HepG2 (cell line): ENCODE data around the gene RETREG2. TPM values are rescaled to one million over a fixed set of nuclear protein-coding genes. Genes with fewer than 3 reads are reported as not detected.

Experiments
- CEBPG ChIP-seq: IDR thresholded peaks from 2 replicates; pipeline ENCODE4 v1.6.1; 2016
- HNF1A ChIP-seq, 2 experiments: sonication (generic) in 1 of 2; formaldehyde crosslinking in 1 of 2; IDR thresholded peaks; 2 replicates each; pipeline versions ENCODE4 v1.4.0 to v1.6.1; 2016 to 2020; ENCODE audit warnings: borderline replicate concordance in 1 of 2, low read depth in 1 of 2, mild to moderate bottlenecking in 1 of 2, missing genetic modification reagents in 1 of 2
- HNRNPK ChIP-seq: fragments of 200-400 bp; formaldehyde crosslinking; IDR thresholded peaks from 2 replicates; pipeline ENCODE4 v1.6.1; 2018; ENCODE audit warnings: low read length, low read depth, moderate library complexity, mild to moderate bottlenecking; ENCODE audit not compliant: poor library complexity, severe bottlenecking
- MED1 ChIP-seq: sonication (generic); formaldehyde crosslinking; IDR thresholded peaks from 2 replicates; pipeline ENCODE4 v1.4.0; 2020; ENCODE audit warnings: missing genetic modification reagents
- NCOA1 ChIP-seq: sonication (generic); formaldehyde crosslinking; IDR thresholded peaks from 2 replicates; pipeline ENCODE4 v1.9.0; 2021; ENCODE audit warnings: missing genetic modification reagents
- PPARG ChIP-seq: conservative IDR thresholded peaks from 2 replicates; pipeline ENCODE4 v1.6.1; 2016; ENCODE audit warnings: missing biosample characterization, missing genetic modification reagents
- RXRA ChIP-seq: sonication (generic); formaldehyde crosslinking; IDR thresholded peaks from 2 replicates; pipeline ENCODE4 v1.5.1; 2020; ENCODE audit warnings: missing genetic modification reagents
- SMAD3 ChIP-seq: sonication (generic); formaldehyde crosslinking; IDR thresholded peaks from 2 replicates; pipeline ENCODE4 v1.4.0; 2020; ENCODE audit warnings: missing genetic modification reagents
- SP2 ChIP-seq: sonication (generic); formaldehyde crosslinking; IDR thresholded peaks from 2 replicates; pipeline ENCODE4 v1.5.1; 2020; ENCODE audit warnings: mild to moderate bottlenecking, missing genetic modification reagents
- TFDP2 ChIP-seq: sonication (generic); formaldehyde crosslinking; IDR thresholded peaks from 2 replicates; pipeline ENCODE4 v1.4.0; 2020; ENCODE audit warnings: missing genetic modification reagents
- YEATS4 ChIP-seq: sonication (generic); formaldehyde crosslinking; IDR thresholded peaks from 2 replicates; pipeline ENCODE4 v1.4.0; 2020; ENCODE audit warnings: missing genetic modification reagents, borderline replicate concordance
- YY1 ChIP-seq: IDR thresholded peaks from 2 replicates; pipeline ENCODE4 v1.6.1; 2011; ENCODE audit warnings: low read length, low read depth, moderate library complexity, mild to moderate bottlenecking; ENCODE audit not compliant: insufficient read depth, insufficient replicate concordance
- ZNF17 ChIP-seq: sonication (generic); formaldehyde crosslinking; IDR thresholded peaks from 2 replicates; pipeline ENCODE4 v1.5.0; 2020; ENCODE audit warnings: mild to moderate bottlenecking, missing genetic modification reagents
- ZNF232 ChIP-seq: sonication (generic); formaldehyde crosslinking; IDR thresholded peaks from 2 replicates; pipeline ENCODE4 v1.4.0; 2020; ENCODE audit warnings: missing genetic modification reagents, borderline replicate concordance
- ZNF414 ChIP-seq: sonication (generic); formaldehyde crosslinking; IDR thresholded peaks from 2 replicates; pipeline ENCODE4 v1.5.0; 2020; ENCODE audit warnings: missing genetic modification reagents
- ZNF580 ChIP-seq: IDR thresholded peaks from 2 replicates; pipeline ENCODE4 v1.6.1; 2016; ENCODE audit warnings: low read depth, borderline replicate concordance
- ZSCAN25 ChIP-seq: sonication (generic); formaldehyde crosslinking; IDR thresholded peaks from 2 replicates; pipeline ENCODE4 v1.8.0; 2022; ENCODE audit warnings: mild to moderate bottlenecking, missing genetic modification reagents
- polyA plus RNA-seq, 8 experiments: library from polyadenylated mRNA; depleted of rRNA in 3 of 8; stranded (reverse) in 7 of 8; unstranded in 1 of 8; fragments of >200 nt; fragmentation: Illumina TruSeq in 4 of 8; extraction: Trizol in 4 of 8; gene quantifications; 2 replicates each; pipeline versions ENCODE4 v1.2.1 to v1.2.3, GENCODE V29; 2011 to 2016; ENCODE audit warnings: low read depth in 4 of 8, missing spikeins in 1 of 8, mixed read lengths in 1 of 8; ENCODE audit not compliant: insufficient read depth in 1 of 8
- total RNA-seq, 5 experiments: library from RNA; depleted of rRNA; stranded (reverse); fragments of >200 nt; fragmentation: Illumina TruSeq; extraction: Trizol; gene quantifications; 2 replicates each; pipeline ENCODE4 v1.2.3, GENCODE V29; 2016; ENCODE audit warnings: low read depth in 1 of 5
- TF ChIP-seq, protein P1 (sequence below), 2 experiments: IDR thresholded peaks; 2 replicates each; pipeline ENCODE4 v1.6.1; 2011 to 2012; ENCODE audit warnings: low read length in 2 of 2, borderline replicate concordance in 1 of 2, low read depth in 1 of 2, mild to moderate bottlenecking in 1 of 2, moderate library complexity in 1 of 2

RETREG2 gene
- total and polyA plus RNA-seq, 2 of the 13 experiments (the other 11 are each of a cell fraction or from before 2014, with no cell fraction given), result 86.0 to 134 TPM

GRCh38 chr2:219207884-219208740 lies 30.0 kb downstream of the RETREG2 start (continued):
- no peak for TF ChIP-seq SP2 (CRISPR knock-in tag)
- TF ChIP-seq NCOA1 (CRISPR knock-in tag), result no peak
- TF ChIP-seq YY1, result no peak
- TF ChIP-seq ZSCAN25 (CRISPR knock-in tag), result peak; percentile 81
- peak; percentile 73; the same call in 1 of the 2 replicates for TF ChIP-seq CEBPG (CRISPR knock-in tag)
- peak; percentile 33; the same call in 1 of the 2 replicates for TF ChIP-seq TFDP2 (CRISPR knock-in tag)
- TF ChIP-seq, protein P1, sequence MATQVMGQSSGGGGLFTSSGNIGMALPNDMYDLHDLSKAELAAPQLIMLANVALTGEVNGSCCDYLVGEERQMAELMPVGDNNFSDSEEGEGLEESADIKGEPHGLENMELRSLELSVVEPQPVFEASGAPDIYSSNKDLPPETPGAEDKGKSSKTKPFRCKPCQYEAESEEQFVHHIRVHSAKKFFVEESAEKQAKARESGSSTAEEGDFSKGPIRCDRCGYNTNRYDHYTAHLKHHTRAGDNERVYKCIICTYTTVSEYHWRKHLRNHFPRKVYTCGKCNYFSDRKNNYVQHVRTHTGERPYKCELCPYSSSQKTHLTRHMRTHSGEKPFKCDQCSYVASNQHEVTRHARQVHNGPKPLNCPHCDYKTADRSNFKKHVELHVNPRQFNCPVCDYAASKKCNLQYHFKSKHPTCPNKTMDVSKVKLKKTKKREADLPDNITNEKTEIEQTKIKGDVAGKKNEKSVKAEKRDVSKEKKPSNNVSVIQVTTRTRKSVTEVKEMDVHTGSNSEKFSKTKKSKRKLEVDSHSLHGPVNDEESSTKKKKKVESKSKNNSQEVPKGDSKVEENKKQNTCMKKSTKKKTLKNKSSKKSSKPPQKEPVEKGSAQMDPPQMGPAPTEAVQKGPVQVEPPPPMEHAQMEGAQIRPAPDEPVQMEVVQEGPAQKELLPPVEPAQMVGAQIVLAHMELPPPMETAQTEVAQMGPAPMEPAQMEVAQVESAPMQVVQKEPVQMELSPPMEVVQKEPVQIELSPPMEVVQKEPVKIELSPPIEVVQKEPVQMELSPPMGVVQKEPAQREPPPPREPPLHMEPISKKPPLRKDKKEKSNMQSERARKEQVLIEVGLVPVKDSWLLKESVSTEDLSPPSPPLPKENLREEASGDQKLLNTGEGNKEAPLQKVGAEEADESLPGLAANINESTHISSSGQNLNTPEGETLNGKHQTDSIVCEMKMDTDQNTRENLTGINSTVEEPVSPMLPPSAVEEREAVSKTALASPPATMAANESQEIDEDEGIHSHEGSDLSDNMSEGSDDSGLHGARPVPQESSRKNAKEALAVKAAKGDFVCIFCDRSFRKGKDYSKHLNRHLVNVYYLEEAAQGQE (IDR thresholded peaks at IDR 0.05; ENCODE audit: borderline replicate concordance in 1 of 2, low read depth in 1 of 2, low read length in 2 of 2), result peak in 1 of 2 experiments; percentile 37; a peak in 1 of 4 replicates
- no peak; the same call in 1 of the 2 replicates for TF ChIP-seq ZNF232 (CRISPR knock-in tag)
- TF ChIP-seq HNRNPK, result no peak
- TF ChIP-seq ZNF17, result no peak
- peak; percentile 82; the same call in 1 of the 2 replicates for TF ChIP-seq RXRA (CRISPR knock-in tag)
- peak; percentile 88 for TF ChIP-seq PPARG (CRISPR knock-in tag)
- no peak for TF ChIP-seq YEATS4 (CRISPR knock-in tag)
- TF ChIP-seq HNF1A (IDR thresholded peaks at IDR 0.05; ENCODE audit: low read depth), result no peak; the same call in none of the 2 replicates
- TF ChIP-seq HNF1A (CRISPR knock-in tag; IDR thresholded peaks at IDR 0.05; ENCODE audit: borderline replicate concordance), result no peak; the same call in 1 of the 2 replicates
- TF ChIP-seq SMAD3 (CRISPR knock-in tag), result peak; percentile 81; the same call in 1 of the 2 replicates
- peak; percentile 51; the same call in 1 of the 2 replicates for TF ChIP-seq ZNF414 (CRISPR knock-in tag)
- TF ChIP-seq MED1 (CRISPR knock-in tag), result peak; percentile 82
- TF ChIP-seq ZNF580 (CRISPR knock-in tag), result peak; percentile 61; the same call in 1 of the 2 replicates
